HL-60/S4 treated with phorbol 12-myristate 13-acetate at 8.2 ng/mL for 4 days and 3 days (cell line): ENCODE measurements around the gene DDA1.
"Not testable (repeated sequence)": the region's sequence is repeated elsewhere in the genome, so short reads cannot be mapped to it uniquely, and the experiment has no call there.

Experiments
- in situ Hi-C: fragments of 300-500 bp; cut with MboI; formaldehyde crosslinking; loops from 2 replicates; pipeline ENCODE4 v1.15.0; 2022; ENCODE audit warnings: low sequenced_read_pairs

DDA1 gene

DNA sequence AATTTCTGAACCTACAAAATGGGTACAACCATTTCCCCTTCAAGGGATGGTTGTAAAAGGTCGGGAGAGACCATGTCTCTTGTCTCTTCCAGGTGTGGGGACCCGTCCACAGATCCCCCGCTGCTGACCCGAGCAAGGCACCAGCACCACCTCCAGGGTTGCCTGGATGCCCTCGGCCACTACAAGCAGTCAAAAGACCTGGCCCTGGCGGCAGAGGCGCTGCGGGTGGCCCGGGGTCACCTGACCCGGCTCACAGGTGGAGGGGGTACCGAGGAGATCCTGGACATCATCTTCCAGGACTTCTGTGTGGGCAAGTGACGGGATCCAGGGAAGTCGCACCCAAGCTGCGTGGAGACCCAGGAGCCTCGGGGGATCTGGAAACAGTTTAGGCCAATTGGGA is 32.0 kb downstream of the DDA1 start:
- in situ Hi-C loops: no loop called here

DNA sequence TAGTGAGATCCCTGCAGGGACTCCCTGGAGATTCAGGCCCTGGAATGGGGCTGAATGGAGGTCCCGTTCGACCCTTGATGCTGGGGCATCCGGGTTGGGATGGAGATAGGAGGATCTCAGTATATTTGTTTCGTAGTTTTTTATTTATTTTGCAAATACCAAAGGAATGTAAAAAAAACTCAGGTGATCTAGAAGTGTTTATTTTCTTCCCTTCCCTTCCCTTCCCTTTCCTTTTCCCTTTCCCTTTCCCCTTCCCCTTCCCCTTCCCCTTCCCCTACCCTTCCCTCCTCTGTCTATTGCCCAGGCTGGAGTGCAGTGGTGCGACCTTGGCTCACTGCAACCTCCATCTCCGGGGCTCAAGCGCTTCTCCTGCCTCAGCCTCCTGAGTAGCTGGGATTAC is 32.5 kb downstream of the DDA1 start:
- in situ Hi-C loops: no loop called here

DNA sequence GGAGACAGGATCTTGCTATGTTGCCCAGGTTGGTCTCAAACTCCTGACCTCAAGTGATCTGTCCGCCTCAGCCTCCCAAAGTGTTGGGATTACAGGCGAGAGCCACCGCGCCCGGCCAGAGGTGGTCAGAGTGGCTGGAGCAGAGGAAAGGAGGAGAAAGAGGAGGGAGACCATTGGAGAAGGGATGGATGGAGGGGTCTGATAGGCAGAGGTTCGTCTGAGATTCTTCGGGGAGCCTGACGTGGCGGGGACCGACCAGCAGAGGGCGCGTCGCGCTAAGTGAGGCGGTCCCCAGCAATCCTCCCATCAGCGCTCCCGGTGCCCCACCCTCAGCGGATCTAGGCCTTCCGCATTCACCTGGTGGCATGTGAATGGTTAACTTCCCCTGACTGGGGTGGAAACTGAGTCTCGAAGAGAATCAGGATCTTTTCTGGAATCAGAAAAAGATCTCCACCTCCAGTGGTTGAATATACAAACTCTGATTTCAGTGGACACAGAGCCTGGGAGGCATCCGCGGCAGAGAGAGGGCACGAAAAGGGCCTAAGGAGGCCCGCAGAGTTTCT is 36.8 kb downstream of the DDA1 start:
- in situ Hi-C loops: no loop called here

DNA sequence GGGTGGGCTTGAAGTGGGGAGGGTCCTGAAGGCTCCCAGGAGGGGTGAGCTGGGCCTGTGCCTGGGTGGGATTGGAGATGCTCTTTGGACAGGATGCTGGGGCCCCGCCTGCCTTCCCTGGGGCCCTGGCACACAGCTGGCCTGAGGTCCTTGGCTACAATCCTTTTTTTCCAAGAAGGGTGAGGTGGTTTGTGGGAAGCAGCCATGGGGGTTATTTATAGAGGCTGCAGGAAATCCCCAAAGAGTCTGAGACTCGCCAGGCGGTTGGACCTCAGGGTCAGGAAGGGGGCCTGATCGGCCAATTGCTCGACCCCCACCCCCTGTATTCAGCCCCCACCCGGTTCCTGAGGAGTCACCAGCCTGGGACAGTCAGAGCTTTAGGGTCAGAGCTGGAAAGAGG is 38.0 kb downstream of the DDA1 start:
- in situ Hi-C loops: no loop called here

DNA sequence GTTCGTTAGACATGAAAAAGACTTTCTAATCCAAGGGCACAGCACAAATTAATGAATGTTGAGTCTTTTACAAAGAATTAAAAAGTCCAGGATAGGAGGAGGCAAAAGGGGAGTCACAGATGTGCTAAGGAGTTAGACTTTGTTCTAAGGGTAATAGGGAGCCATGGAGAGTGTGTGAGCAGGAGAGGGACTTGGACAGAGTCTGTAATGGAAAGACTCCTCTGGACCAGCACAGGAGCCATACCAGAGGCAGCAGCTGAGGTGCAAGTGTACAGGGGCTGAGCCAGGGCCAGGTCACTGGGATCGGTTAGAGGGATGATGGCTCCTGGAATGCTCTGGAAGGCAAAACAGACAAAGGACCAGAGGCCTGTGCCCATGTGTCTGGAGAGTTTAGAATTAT is 38.5 kb downstream of the DDA1 start:
- in situ Hi-C loops: no loop called here

DNA sequence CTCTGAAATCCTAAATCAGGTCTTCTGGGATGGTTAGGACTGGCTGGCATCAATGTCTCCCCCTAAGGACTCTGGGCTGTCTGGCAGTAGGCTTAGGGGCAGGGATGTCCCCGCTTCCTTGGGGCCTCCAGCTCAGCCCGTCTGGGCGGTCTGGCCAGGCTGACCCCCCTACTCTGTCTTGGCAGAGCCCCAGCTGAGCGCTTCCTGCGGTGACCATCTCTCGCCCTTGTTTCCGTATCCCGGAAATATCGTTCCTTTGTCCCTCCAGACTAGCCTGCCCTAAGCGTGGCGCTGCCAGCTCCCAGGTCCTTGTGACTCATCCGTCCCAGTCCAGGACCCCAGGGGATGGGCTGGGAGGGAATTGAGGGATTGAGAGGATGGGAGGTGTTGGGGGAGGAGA is 39.3 kb downstream of the DDA1 start:
- in situ Hi-C loops: no loop called here

DNA sequence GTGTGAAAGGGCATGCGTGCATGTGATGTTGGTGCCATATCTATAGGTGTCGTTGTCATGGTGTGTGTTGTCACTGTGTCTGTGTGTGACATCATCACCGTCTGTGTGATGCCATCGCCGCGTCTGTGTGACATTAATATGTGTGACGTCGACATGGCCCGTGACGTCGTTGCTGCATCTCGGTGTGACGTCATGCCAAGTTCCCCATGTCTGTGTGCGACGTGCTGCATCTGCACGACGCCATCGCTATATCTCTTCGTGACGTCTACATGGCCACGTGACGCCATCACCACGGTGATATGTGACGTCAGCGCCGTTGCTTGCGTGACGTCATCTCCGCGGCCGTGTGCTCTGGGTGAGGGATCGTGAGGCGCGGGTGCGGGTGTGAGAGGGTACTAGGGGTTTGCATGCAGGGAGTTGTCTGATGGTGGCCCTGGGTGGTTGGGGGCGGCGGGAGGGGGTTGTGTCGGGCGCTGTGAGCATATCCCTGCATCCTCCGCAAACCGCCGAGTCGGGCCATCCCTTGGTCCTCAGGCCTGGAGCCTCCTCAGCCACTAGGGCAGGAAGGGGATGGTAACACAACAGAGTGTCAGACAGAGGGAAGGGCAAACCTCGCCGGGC is 42.6 kb downstream of the DDA1 start:
- in situ Hi-C loops: no loop called here

DNA sequence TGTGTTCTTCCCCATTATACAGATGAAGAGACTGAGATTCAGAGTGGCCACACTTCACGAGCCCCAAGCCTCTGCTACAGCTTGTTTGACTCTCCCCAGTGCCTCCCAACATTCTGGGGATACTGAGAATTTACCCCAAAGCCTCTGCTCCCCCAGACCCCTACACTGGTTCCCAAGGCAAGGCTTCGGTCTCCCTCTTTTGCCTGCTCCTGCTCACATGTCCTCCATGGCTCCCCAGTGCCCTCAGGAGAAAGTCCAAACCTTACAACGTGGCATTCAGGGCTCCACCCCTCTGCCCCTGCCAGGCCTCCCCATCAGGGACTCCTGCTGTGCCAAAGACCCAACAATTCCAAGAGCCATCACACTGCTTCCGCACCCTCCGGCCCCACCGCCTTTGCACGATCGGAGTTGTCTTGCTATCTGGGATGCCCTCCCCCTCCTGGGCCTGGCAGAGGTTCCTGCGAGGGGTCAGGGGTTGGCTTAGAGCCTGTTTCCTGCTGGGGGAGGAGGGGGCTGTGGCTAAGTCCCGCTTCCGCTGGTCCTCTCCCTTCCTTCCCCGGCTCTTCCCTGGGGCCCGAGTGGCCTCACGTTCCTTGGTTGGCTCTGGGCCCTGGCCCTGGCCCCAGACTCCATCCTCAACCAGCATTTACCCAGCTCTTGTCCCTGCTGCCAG is 43.4 kb downstream of the DDA1 start:
- in situ Hi-C loops: no loop called here

DNA sequence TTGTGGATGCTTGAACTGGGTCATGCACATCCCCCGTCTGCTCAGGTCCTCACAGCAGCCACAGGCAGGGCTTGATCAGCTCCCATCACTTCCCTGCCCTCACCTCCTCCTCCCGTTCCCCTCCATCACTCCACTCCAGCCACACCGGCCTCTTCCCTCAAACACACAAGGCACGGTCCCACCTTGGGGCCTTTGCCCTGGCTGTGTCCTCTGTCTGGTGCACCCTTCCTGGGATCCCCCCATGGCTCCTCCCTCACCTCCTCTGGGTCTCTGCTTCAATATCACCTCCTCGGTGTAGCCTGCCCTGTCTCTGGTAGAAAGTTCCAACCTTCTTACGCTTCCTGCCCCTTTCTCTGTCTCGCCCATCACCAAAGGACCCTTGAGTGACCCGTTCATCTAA is 44.0 kb downstream of the DDA1 start:
- in situ Hi-C loops: no loop called here

DNA sequence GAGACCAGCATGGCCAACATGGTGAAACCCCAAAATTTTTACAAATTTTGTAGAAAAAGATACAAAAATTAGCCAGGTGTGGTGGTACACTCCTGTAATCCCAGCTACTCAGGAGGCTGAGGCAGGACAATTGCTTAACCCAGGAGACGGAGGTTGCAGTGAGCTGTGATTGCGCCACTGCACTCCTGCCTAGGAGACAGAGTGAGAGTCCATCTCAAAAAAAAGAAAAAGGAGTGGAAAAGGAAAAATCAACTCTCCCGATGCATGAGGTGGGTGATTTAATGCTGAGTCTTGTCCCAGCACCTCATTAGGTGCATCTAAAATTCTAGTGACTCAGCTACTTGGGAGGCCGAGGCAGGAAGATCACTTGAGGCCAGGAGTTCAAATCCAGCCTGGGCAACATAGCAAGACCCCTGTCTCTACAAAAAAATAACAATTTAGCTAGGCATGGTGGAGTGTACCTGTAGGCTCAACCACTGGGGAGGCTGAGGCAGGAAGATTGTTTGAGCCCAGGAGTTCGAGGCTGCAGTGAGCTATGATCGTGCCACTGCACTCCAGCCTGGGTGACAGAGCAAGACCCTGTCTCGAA is 47.8 kb downstream of the DDA1 start:
- in situ Hi-C loops: no loop called here

DNA sequence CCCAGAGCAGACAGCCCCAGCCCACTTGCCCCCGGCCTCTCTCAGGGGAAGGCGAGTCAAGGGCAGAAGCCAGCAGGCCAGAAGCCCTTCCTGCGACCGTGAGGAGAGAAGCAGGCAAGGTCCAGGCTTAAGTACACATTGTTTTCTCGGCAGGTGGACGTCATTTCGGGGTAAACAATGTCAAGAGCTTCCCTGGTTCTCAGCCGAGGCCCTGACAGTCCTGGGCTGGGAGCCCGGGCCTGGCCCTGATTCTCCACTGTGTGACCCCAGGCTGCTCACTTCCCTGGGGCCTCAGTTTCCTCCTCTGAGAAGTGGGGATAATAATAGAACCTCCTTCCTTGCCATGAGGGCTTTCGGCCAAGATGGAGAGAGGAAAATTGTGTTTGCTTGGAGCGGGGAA is 48.4 kb downstream of the DDA1 start:
- in situ Hi-C loops: no loop called here

DNA sequence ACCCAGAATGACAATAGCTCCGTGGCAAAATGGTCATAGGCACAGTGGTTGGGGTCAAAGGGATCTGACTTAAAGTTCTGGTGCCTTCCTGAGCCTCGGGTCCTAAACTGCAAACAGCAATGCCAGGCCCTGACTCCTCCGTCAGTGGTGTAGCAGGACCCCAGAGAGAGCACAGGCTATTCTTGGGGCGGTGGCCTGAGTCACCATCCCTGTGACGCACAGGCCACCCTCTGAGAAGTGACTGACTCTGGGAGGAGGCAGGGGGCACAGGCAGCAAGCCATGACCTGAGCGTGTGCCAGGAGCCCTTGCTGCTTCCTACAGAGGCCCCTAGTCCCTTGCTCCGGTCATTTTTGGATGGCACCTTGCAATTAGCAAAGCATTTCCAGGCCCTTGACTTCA is 49.0 kb downstream of the DDA1 start:
- in situ Hi-C loops: no loop called here

DNA sequence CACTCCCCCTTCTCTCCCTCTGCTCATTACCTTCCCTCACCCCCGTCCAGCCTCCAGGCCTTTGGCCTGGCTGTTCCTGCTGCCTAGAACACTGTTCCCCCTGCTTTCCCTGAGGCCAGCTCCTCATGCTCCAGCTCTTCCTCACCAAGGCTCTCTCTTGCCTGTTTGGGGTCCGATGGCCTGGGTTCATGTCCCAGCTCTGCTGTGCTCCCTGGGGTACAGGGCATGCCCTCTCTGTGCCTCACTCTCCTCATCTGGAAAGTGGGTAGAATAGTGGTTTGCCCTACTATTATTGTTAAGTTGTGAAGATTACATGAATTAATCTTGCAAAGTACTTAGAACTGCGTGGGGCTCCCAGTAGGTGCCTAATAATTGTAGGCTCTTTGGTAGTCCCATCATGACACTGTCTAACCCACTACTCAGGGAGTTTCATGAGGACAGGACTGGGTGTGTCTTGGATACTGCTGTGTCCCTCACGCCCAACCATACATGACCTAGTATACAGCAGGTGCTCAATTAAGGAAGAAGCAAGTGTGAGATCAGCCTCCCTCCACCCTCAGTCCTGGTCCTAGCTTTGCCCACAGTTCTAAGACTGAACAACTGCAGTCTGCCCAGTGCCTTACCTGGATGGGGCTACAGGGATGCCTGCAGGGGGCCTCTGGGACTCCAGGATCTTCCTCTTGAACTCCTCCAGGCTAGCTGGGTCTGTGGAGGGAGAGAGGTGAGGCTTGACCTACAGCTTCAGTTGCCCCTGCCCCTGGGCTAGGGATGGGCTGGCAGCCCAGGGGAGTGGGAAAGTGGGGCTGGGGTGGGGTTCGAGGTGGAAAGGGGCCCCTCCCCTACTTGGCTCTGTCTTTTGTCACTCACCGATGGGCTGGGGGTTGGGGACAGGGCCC is 50.8 kb downstream of the DDA1 start:
- in situ Hi-C loops: no loop called here

DNA sequence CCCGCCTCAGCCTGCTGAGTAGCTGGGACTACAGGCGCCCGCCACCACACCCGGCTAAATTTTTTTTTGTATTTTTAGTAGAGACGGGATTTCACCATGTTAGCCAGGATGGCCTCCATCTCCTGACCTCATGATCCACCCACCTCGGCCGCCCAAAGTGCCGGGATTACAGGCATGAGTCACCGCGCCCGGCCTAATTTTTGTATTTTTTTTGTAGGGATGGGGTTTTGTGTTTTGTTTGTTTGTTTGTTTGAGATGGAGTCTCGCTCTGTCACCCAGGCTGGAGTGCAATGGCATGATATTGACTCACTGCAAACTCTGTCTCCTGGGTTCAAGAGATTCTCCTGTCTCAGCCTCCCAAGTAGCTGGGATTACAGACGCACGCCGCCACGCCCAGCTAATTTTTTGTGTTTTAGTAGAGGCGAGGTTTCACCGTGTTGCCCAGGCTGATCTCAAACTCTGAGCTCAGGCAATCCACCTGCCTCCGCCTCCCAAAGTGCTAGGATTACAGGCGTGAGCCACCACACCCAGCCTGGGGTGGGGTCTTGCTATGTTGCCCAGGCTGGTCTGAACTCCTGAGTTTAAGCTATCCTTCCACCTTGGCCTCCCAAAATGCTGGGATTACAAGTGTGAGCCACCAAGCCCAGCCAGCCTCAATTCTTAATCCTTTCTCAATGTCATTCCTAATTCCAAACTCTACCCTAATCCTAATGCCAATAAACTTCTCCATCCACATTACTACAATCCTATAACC is 54.7 kb downstream of the DDA1 start:
- in situ Hi-C loops: not testable (repeated sequence)

DNA sequence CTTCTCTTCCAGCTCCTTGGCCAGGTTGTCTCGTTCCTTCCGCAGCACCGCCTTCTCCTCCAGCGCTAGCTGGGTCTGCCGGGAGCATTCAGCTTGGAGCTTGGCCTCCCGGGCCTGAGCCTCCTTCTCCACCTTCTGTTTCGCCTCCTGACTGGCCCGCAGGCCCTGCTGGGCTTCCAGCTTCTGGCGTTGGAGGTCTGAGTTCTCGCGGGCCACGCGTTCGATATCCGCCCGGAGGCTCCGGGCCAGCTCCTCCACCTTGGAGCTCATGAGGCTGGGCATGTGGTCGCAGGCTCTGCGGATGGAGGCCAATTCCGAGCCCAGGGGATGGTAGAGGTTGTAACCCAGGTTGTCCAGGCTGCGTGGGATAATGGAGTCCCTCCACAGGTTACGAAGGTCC is 56.0 kb downstream of the DDA1 start:
- in situ Hi-C loops: no loop called here

DNA sequence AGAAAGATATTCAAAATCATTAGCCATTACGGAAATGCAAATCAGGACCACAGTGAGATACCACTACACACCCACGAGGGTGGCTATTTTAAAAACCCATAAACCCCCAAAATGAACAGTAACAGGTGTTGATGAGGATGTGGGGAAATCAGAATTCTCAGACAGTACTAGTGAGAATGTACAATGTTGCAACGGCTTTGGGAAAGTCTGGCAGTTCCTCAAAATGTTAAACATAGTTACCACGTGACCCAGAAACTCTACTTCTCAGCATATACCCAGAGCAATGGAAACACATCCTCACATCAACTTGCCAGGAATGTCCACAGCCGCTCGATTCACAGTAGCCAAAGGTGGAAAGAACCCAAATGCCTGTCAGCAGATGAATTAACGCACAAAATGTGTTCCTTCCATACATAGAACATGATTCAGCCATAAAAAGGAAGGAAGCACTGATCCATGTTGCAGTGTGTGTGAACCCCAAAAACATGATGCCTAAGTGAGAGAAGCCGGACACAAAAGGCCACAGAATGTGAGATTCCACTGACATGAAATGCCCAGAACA is 60.7 kb downstream of the DDA1 start:
- in situ Hi-C loops: no loop called here
